GM19467 (cell line): ENCODE results near the gene ATG9B.
A peak's percentile ranks its signal among the peaks of the same experiment; 100 is the strongest.
"Not testable (repeated sequence)": the region's sequence is repeated elsewhere in the genome, so short reads cannot be mapped to it uniquely, and the experiment has no call there.

Experiments used
- ATAC-seq: cut with Tn5 transposase; IDR thresholded peaks from one replicate; pipeline ENCODE4 v1.9.1; 2021; ENCODE audit warnings: mild to moderate bottlenecking, moderate library complexity; ENCODE audit not compliant: unreplicated experiment

The ATG9B gene

GRCh38 chr7:151017370-151017952 lies 6.8 kb downstream of the ATG9B start:
- no peak for ATAC-seq

- no peak for ATAC-seq
These were observed 7.4 kb downstream of the ATG9B start for GRCh38 chr7:151016942-151017341.

- no peak for ATAC-seq
These were observed 7.8 kb downstream of the ATG9B start for GRCh38 chr7:151016505-151016904.

- ATAC-seq = no peak
These were observed 8.3 kb downstream of the ATG9B start for GRCh38 chr7:151015967-151016366.

- ATAC-seq = no peak
These were observed 9.3 kb downstream of the ATG9B start for GRCh38 chr7:151014950-151015349.

- ATAC-seq = no peak
These were observed 10.4 kb downstream of the ATG9B start for GRCh38 chr7:151013733-151014497.

- no peak for ATAC-seq
These were observed 10.9 kb downstream of the ATG9B start for GRCh38 chr7:151013356-151013732.

GRCh38 chr7:151012911-151013347 lies 11.4 kb downstream of the ATG9B start:
- no peak for ATAC-seq

GRCh38 chr7:151012031-151012692 lies 12.1 kb downstream of the ATG9B start:
- no peak for ATAC-seq

GRCh38 chr7:151011616-151012015 lies 12.7 kb downstream of the ATG9B start:
- ATAC-seq = not testable (repeated sequence)

GRCh38 chr7:151011097-151011409 lies 13.2 kb downstream of the ATG9B start:
- no peak for ATAC-seq

GRCh38 chr7:151010307-151011096 lies 13.8 kb downstream of the ATG9B start:
- no peak for ATAC-seq

GRCh38 chr7:151010037-151010306 lies 14.3 kb downstream of the ATG9B start:
- ATAC-seq = no peak

- ATAC-seq = no peak
These were observed 14.8 kb downstream of the ATG9B start for GRCh38 chr7:151009327-151010036.

GRCh38 chr7:151008511-151009323 lies 15.6 kb downstream of the ATG9B start:
- ATAC-seq = peak; percentile 69

GRCh38 chr7:151008143-151008510 lies 16.2 kb downstream of the ATG9B start:
- no peak for ATAC-seq

GRCh38 chr7:151007469-151007898 lies 16.8 kb downstream of the ATG9B start:
- ATAC-seq = no peak

- ATAC-seq = no peak
These were observed 17.5 kb downstream of the ATG9B start for GRCh38 chr7:151006590-151007300.

- ATAC-seq = no peak
These were observed 18.7 kb downstream of the ATG9B start for GRCh38 chr7:151005566-151005965.

- no peak for ATAC-seq
These were observed 20.7 kb downstream of the ATG9B start for GRCh38 chr7:151003572-151003971.
